Peyer's patch (tissue), 4 donors: ENCODE results near the gene PRKD1.

Source experiments
- CTCF ChIP-seq, 6 experiments: fragments of 450-650 bp in 4 of 6; fragments of 200-600 bp in 2 of 6; sonication (generic) in 1 of 6; IDR thresholded peaks; one replicate each; pipeline ENCODE4 v1.5.1; 2017 to 2019; ENCODE audit warnings: antibody characterized with exemption in 6 of 6, mild to moderate bottlenecking in 3 of 6, moderate library complexity in 1 of 6
- POLR2A ChIP-seq, 2 donors: fragments of 450-650 bp; IDR thresholded peaks; one replicate each; pipeline ENCODE4 v1.5.1; 2017; ENCODE audit warnings: antibody characterized with exemption in 2 of 2, mild to moderate bottlenecking in 2 of 2, moderate library complexity in 2 of 2

- no peak for TF ChIP-seq POLR2A (IDR thresholded peaks at IDR 0.05)
- no peak for TF ChIP-seq CTCF (IDR thresholded peaks at IDR 0.05)
Measured at GRCh38 chr14:29558516-29558915, 369.1 kb downstream of the PRKD1 start.
